GM04503 (cell line): ENCODE measurements around the gene LRRC72.
"Not testable (repeated sequence)": the region's sequence is repeated elsewhere in the genome, so short reads cannot be mapped to it uniquely, and the experiment has no call there.

Source experiments
- DNase-seq: peaks from one replicate; pipeline ENCODE4 v3.0.0-alpha.2; 2012; ENCODE audit warnings: low read depth

The LRRC72 gene

DNA sequence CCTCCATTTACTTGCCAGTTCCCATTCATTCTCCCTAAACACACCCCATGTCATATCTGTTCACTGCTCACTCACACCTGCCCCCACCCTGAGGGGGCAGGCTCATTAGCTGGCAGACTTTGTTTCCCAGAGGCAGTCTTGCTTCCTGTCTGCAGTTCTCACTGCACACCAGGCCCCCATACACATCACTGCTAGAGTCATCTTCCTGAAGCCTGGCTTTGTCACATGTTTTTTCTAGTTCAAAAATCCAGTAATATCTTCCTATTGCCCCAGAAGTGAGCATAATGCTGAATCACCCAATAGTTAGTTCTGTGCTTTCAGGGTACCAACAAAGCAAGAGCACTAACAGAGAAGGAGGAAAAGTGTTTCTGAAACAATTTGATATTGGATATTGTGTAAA, 1.9 kb downstream of the LRRC72 start:
- DNase-seq = no peak

DNA sequence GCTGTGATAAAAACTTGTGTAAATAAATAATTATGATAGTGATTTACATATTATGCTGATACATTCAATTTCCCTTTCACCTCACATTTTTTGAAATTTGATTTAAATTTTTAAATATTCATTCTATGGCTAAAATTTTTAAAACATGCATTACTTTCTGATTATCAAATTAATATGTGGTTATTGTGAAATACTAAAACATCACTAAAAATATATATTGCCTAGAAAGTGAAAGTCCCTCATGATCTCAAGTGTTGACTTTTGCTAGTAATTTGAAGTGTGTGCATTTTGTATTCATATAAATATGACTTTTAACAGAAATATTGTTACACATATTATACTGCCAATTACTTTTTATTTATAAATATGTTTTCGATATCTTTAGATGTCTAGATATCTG, 3.1 kb downstream of the LRRC72 start:
- DNase-seq = no peak

DNA sequence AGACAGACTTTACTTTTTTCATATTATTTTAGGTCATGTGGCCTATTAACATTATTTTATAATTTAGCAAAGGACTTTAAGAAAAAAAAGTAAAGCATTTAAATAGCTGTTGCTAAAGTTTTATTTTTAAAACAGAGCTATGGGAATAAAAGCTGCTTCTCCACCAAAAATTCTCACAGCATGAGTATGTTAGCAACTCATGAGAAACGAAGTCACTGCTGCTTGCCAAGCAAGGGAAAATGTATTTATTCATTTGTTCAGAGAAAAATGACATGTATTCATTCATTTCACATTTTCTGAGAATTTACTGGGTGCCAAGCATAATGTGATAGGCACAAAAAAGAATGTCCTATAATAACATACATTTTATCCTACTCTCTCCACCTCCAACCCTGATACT, 5.1 kb downstream of the LRRC72 start:
- no peak for DNase-seq

DNA sequence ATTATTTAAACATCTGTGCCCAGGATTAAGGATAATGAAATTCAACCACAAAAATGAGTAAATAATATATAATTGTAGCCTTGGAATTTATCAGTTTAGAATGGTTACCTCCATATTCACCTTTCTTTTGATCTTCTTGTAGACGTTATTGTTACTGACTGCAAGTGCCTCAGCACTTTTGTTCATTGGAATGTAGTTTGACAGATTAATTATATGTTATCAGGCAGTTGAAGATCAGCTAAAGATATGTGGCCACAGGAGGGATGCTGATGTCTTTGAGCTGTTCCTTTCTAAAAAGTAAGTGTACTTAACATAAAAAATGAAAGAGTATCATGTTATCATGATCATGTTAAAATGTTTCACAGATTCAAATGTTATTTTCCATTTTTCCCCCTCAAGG, 5.6 kb downstream of the LRRC72 start:
- DNase-seq = no peak

DNA sequence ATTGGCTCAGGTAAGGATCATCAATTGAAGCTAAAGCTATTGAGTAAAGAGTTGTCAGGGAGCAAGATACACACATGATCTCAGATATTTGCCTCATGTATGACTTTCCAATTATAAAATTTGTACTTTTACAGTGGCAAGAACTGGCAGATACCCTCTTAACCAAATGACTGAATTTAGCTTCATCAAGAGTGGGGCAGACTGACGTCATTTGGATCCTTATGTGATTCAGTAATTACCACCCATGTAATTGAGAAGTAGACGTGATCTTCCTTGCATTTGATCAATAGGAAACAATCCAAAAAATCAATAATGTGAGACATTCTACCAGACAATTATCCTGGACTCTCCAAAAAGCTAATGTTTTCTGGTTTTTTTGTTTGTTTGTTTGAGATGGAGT, 8.9 kb downstream of the LRRC72 start:
- no peak for DNase-seq

DNA sequence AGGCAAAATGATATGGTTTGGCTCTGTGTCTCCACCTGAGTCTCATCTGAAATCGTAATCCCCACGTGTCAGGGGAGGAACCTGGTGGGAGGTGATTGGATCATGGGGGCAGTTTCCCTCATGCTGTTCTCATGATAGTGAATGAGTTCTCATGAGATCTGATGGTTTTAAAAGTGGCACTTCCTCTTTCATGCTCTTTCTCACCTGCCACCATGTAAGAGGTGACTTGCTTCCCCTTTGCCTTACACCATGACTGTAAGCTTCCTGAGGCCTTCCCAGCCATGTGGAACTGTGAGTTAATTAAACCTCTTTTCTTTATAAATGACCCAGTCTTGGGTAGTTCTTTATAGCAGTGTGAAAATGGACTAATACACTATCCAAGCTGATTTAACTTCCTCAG, 13.9 kb downstream of the LRRC72 start:
- DNase-seq = not testable (repeated sequence)

DNA sequence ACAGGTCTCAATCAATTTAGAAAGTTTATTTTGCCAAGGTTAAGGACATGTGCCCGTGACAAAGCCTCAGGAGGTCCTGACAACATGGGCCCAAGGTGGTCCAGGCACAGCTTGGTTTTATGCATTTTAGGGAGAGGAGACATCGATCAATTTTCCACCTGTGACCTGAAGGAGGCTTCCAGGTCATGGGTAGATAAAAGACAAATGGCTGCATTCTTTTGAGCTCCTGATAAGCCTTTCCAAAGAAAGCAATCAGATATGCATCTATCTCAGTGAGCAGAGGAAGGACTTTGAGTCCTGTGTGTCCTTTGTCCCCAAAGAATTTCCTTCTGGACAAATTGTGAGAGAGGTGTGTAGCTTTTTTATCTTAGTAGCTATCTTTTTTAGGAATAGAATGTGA, 15.8 kb downstream of the LRRC72 start:
- no peak for DNase-seq

DNA sequence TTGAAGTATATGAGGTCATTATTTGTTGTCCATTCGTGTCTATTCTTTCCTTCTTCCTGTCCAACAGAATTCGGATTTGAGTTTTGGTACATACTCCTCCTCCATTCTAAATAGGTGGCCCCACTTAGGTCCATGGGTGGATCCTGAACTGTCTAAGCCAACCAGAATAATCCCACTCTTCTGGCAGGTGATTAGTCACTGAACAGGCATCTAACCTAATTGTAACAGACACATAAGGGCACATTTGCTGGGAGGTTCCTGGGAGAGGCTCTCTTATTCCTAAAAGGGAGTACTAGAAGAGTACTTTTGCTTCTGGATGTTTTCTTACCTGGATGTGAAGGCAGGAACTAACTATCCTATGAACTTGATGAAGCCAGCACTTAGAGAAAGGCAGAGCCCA, 16.8 kb downstream of the LRRC72 start:
- DNase-seq = no peak

- no peak for DNase-seq
Measured at GRCh38 chr7:16546921-16547505, 20.4 kb downstream of the LRRC72 start.

DNA sequence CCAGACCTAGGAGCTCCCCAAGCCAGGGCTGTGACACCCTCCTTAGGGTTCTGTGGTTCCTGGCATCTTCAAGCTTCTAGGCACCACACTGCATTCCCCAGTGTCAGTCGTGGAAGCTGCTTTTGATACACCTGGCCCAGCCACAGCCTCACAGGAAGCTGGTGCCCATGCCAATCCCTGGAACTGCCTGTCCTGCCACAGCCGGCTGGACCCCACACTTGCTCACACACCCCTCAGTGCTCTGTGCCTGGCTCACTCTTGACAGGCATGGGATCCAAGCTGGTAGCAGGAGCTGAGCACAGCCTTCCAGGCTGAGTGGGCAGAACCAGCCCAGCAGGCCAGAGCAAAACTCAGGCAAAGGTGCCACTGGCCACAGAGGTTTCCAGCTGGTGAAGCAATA, 21.8 kb downstream of the LRRC72 start:
- DNase-seq = no peak

DNA sequence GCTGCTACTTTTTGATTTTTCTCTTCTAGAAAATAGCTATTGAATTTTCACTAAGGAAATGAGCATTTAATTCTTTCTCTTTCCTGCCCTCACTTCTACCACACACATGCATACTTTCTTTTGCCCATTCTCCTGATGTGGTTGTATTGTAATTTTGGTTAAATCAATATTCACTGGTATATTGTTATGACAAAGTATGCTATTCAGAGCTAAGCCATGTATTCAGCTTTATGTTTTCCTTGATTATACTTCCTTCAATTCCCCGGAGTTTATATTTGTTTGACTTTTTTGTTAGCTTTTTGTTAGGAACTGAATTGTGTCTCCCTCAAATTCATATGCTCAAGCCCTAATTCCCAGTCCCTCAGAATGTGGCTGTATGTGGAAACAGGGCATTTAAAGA, 24.0 kb downstream of the LRRC72 start:
- DNase-seq = no peak

- DNase-seq = no peak
Measured at GRCh38 chr7:16554518-16555236, 28.1 kb downstream of the LRRC72 start.

DNA sequence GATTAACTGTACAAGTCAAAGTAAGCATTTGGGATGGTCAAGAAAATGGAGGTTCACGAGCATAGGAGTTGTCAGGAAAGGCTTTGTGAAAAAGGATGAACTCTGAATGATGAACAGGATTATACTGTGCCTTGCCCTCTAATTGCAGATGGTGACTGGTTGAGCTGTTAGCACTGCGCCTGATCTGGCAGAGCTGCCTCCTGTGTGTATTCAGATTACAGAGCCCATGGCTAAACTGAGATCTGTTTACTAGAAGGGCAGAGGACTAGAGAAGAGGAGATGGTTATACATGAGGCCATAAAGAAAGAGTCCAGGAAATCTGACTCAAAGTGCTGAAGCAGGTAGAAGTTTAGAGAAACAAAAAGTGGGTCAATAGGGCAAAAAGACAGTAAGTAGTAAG, 29.7 kb downstream of the LRRC72 start:
- DNase-seq = no peak

- DNase-seq = no peak
Measured at GRCh38 chr7:16558761-16559302, 32.2 kb downstream of the LRRC72 start.

DNA sequence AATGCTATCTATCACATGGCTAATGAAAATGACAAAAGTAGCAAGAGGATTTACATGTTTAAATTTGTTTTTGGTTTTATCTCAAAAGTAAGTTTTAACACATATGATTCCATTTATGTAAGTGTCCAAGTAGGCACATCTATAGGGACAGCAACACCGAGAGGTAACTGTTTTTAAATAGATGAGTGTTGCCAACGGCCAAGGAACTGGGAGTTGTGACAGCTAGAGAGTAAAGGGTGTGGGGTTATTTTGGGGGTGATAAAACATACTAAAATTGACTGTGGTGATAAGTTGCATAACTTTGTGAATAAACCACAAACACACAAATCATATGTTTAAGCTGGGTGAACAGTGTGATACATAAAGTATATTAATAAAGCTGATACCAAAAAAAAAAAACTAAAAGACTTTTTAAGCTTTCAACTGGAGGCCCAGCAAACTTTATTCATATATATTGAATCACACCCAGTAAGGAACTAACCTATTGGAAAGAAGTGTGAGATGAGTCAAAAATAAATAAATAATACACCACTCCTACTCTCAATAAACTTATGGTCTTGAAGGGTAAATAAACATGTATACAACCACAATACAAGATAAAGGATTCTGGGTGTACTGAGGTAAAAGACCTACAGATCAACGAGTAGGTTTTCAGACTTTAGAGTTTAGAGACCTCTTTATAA, 33.0 kb downstream of the LRRC72 start:
- no peak for DNase-seq

- no peak for DNase-seq
Measured at GRCh38 chr7:16561943-16562342, 35.3 kb downstream of the LRRC72 start.

DNA sequence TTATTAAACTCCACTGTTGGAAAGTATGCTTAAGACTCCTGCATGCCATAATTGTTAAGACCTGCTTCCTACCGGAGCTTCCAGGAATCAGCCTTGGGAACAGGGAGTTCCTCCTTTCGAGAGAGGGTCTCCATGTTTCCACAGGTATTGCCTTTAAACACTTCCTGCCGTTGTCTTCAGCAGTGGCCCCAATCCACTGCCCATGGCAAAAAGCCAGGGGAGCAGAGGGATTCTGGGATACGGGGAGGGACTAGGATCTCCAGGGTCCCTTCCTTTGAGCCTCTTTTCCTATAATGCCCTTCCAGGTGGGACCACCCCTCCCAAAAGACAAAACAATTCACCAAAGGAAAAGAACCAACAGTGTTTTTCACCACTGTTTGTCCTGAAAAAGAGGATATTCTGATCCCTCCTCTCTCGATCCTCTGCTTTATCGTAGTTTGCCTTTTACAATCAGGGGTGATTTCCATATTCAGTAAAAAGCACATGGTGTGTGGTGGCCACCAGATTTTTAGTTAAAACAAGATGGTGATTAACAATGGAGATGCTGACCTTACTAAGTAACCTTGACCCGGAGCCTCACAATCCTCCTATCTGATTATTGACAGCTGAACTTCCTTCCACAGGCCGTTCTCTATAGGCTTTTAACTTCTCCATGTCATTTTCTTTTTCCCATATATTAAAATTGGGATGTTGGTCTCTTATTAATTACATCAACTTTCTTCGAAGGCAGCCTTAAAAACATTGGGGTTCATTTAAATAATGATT, 36.0 kb downstream of the LRRC72 start:
- no peak for DNase-seq

- DNase-seq = no peak
Measured at GRCh38 chr7:16563281-16564022, 36.8 kb downstream of the LRRC72 start.

DNA sequence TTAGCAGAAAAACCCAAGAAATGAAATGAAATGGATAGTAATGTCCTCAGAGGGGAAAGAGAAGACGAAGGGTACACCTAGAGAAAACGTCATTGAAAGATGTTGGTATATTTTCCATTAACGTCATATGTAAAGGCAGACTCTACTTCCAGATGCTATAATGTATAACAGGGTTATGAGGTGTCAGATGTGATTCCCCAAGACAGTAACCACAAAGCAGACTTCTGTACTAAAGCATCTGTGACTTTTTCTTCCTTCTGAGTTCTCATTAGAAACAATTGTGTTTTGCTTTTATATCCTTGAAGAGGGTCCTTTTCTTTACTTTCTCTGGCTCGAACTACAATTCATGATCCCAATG, 37.4 kb downstream of the LRRC72 start:
- no peak for DNase-seq

- DNase-seq = no peak
Measured at GRCh38 chr7:16564909-16565426, 38.3 kb downstream of the LRRC72 start.

DNA sequence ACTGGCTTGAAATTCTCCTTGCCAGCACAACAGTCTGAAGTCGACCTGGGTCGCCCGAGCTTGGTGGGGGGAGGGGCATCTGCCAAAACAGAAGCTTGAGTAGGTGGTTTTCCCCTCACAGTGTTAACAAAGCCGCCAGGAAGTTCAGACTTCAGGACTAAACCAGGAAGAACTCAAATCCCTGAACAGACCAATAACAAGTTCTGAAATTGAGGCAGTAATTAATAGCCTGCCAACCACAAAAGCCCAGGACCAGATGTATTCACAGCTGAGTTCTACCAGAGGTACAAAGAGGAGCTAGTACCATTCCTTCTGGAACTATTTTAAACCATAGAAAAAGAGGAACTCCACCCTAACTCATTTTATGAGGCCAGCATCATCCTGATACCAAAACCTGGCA, 45.3 kb downstream of the LRRC72 start:
- no peak for DNase-seq

DNA sequence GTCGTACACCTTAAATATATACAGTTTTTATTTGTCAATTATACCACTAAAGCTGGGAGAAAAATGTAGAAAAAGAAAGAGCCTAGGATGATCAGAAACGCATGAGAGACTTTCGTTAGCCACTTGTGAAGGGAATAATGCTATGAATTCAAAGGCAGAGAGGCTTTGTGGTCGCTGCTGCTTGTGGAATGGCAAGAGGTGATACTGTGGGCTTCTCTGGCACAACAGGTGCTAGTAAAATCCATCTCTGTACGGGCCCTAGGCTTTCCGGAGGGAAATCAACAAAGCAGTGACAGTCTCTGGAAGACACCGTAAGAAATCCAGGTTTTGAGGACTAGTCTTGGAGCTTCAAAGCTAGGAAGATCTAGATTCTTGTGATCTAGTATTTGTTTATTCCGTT, 52.6 kb downstream of the LRRC72 start:
- DNase-seq = no peak
